GM21825 (cell line): ENCODE results near the gene TNNT3.

Experiments used
- ATAC-seq: cut with Tn5 transposase; IDR thresholded peaks from one replicate; pipeline ENCODE4 v1.9.1; 2021; ENCODE audit warnings: mild to moderate bottlenecking, moderate library complexity; ENCODE audit not compliant: unreplicated experiment

The TNNT3 gene

DNA sequence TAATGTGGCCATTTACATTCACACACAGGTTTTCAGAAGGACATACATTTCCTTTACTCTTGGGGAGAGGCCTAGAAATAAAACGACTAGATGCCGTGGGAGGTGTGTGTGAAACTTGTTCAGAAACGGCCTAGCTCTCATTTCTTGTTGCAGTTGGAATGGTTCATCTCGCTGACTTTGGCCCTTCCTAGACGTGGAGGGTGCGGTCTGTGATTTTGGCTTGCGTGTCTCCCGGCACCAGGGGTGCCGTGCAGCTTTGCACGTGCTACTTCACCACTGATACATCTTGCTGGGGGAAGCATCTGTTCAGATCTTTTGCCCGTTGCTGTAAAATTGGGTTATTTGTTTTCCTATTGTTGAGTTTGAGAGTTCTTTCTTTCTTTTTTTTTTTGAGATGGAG lies 24.7 kb upstream of the TNNT3 start:
- no peak for ATAC-seq

DNA sequence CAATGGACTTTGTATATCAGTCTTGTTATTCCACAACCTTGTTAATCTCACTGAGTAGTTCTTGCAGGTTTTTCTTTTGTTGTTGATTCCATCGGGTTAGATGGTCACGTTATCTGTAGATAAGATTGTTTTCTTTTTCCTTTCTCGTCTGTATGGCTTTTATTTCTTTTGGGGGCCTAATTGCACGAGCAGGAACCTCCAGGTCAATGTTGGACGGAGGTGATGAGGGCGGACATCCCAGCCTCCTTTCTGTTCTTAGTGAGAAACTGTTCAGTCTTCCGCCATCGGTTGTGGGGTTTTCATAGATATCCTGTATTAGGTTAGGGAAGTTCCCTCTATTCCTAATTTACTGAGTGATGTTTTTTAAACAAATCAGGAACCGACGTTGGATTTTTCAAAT lies 23.0 kb upstream of the TNNT3 start:
- no peak for ATAC-seq

DNA sequence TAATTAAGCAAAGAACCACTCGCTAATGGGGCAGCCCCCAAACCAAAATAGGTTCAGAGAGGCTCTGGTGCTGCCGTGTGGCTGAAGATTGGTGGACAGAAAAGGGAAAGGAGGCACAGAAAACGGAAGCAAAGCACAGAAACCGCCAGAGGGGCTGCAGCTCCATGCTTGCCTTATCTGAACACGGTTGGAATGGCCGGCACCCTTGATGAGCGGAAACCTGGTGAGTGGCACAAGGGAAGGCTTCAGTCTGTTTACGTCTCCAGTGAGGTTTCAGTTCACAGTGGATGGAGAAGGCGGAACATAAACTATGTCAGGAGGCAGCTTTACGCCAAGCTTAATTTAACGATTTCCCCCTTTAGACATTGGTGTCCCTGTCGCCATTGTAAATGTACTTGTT lies 22.6 kb upstream of the TNNT3 start:
- ATAC-seq, result no peak

DNA sequence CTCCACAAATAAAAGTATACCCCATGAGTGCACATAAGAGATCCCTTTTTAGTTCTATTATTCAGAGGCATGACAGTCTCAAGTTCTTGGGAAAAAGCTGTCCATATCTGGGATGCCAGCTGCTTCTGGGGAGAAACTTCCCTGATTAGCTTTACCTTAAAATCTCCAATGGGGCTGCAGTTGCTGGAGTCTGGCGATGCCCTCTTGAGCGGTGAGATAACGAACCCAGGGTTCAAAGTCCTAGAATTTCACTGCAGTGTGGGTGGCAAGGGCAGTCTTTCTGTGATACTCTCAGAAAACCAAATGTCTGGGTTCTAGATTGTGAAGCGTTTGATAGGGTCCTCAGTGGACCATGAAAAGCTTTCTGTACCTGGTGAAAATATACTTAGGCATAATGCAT lies 20.4 kb upstream of the TNNT3 start:
- no peak for ATAC-seq

DNA sequence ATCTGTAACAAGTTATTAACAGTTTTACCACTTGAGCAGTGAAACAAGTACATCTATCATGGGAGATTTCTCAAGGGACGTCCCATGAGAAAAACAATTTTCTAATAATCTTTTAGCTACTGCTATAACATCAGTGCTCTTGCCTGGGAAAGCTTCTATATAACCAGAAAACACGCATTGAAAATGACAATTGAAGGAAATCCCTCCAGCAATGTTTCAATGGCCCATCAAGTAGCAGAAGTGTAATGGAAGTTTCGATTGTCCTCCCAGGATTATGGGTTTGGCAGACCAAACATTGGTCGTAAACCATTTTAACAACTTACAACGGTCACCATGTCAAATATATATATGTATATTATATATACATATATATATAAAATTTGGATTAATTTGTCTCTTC lies 19.8 kb upstream of the TNNT3 start:
- ATAC-seq, result no peak

DNA sequence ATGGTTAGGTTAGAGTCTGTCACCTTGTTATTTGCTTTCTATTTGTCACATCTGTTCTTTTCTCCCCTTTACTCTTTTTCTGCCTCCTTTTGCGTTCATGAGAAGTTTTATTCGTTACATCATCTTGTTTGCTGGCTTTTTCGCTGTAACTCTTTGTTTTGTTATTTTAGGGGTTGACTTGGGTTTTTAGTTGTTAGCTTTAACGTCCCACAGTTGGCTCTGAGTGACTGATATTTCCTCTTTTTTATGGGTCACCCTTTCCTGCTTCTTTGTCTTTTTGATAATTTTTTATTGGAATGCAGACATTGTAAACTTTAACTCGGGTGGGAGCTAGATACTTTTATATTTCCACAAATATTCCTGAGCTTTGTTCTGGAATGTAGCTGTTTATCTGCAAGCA lies 13.3 kb upstream of the TNNT3 start:
- no peak for ATAC-seq

DNA sequence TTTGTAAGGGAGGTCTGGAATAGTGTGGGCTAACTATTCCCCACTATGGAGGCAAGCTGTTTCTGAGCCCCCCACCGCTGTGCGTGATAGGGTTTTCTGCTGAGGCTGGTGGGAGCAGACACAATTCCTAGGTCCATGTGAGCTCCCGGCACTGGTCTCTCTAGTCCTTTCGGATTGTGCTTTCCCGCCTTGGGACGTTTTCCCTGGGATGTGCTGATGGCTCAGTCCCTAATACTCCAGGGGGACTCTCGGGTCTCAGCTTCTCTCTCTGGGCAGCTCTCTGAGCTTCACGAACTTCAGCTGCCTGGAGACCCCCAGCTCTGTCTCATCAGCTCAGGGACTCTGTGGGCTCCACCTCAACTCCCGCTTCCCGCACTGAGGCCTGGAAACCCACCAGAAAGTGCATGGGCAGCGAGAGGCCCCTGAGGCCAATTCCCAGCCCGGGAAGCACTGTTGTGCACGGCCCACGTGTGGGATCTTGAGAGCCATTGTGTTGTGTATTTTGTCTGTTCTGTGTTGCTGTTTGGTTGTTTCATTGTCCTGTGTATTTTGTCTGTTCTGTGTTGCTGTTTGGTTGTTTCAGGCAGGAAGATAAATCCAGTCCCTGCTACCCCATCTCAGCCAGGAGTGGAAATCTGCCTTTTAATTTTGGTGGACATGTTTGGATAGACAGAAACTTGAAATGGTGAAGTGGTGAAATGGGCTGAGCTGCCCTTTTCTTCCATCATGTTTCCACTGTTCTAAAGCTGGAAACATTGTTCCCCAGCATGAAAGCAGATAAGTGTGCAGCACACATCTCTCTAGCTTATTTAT lies 12.7 kb upstream of the TNNT3 start:
- no peak for ATAC-seq

DNA sequence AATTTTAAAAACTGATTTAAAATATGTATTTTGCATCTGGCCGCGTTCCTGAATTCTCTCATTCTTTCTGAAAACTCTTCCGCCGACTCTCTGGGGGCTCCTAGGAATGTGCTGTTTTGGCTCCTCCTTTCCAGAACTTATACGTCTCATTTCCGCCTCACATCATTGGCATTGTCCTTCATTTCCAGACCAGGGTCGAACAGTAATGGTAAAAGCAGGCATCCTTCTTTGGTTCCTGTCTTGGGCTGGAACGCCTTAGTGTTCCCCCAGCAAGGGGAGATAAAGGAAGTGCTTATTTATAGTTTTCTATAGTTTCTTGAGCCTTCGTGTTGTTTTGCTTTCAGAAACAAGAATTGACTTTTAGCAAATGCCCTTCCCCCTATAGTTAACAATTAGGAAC lies 10.9 kb upstream of the TNNT3 start:
- no peak for ATAC-seq

DNA sequence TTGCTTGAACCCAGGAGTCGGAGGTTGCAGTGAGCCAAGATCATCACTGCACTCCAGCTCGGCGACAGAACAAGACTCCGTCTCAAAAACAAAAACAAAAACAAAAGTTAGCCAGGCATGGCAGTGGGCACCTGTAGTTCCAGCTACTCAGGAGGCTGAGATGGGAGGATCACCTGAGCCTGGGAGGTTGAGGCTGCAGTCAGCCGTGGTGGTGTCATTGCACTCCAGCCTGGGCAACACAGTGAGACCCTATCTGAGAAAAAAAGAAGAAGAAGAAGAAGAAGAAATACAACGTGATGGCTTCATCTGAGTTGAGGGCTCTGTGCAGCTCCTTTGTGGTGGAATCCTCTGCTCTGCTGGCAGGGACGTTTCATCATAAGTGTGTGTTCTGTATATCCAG lies 10.0 kb upstream of the TNNT3 start:
- ATAC-seq, result no peak

DNA sequence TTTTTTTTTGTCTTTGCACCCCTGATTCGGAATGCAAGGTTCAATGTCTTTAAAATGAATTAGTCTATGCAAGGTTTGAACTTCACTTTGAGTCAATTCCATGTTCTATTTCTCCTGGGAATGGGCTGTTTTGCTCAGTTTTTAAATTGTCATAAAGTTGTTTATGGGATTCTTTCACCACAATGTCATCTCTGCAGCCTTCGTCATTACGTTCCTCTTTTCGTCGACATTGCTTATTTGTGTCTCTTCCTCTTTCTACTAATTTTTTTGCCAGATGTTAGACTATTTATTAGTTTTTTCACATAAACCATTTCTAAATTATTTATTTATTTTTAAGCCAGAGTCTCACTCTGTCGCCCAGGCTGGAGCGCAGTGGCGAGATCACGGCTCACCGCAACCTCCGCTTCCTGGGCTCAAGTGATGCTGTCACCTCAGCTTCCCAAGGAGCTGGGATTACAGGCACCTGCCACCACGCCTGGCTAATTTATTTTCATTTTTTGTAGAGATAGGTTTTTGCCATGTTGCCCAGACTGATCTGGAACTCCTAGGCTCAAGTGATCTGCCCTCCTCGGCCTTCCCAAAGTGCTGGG lies 7.1 kb upstream of the TNNT3 start:
- ATAC-seq, result no peak

DNA sequence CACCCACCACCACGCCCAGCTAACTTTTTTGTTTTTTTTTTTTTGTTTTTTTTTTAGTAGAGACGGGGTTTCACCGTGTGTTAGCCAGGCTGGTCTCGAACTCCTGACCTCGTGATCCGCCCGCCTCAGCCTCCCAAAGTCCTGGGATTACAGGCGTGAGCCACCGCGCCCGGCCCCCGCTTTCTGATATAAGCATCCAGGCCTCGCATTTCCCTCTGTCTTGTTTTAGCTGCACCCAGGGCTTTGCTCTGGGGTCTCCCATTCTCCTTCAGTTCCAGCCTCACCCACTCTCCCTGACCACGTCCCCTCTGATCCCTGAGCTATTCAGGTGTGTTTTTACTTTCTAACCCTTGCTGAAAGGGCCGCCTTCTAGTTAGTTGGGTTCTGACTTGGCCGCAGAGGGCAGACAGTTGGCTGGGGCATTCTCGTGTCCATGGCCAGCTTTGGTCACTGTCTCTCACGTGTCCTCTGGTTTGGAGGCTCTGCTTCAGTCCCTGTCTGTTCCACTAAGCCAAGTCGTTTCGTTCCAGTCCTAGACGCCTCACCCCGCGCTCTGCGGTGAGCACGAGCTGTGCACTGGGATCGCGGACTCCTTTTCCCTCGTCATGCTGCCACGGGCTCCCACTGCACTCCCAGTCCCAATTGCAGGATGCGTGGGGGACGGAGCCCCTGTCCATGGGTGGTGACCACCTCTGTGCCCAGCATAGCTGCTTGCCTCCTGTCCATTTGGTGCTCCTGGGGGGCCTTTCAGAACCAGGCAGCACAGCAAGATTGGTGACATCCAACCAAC lies 6.0 kb upstream of the TNNT3 start:
- no peak for ATAC-seq

DNA sequence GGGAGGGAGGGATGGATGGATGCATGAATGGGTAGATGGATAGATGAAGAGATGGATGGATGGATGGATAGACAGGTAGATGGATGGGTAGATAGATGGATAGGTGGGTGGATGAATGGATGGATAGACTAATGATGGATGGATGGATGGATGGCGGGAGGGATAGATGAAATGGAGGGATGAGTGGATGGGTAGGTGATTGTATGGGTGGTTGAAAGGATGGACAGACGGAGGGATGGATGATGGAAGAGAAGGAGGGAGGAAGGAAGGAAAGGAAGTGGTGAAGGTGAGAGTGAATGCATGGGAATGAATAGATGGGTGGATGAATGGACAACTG lies 3.7 kb upstream of the TNNT3 start:
- ATAC-seq, result no peak

DNA sequence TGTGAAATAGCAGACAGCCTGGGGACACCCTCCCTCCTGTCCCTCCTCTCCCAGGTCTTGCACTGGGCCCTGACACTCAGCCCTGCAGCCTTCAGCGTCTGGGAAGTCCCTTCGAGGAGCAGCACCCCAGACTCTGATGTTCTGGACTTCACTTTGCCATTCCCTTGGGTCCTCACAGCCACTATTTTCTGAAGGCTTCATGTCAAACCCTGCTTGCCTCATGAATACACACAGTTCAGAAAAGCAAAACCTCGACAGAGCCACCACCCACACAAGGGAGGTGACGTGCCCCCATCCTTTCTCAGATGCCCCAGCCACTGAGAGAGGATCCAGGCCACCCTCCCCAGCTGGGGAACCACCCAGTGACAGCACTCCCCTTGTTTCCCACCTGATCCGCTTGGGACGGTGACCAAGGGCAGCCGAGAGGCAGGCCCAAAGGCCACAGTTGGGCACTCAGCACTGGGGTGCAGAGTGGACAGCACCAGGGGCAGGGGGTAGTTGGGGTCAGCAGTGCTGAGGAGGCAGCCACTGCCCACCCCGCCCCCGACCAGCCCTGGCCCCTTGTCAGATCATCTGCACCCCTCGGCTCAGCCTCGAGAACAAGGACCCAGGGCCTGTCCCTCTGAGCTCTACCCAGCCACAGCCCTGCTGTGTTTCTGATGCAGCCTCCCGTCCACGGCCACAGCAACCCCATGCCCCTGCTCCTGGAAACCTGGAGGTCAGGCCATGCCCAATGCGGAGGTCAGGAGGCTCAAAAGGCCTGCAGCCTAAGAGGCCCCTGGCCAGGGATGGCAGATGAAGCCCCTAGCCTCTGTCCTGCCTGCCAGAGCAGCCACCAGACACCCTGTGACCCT lies 3.1 kb upstream of the TNNT3 start:
- no peak for ATAC-seq

DNA sequence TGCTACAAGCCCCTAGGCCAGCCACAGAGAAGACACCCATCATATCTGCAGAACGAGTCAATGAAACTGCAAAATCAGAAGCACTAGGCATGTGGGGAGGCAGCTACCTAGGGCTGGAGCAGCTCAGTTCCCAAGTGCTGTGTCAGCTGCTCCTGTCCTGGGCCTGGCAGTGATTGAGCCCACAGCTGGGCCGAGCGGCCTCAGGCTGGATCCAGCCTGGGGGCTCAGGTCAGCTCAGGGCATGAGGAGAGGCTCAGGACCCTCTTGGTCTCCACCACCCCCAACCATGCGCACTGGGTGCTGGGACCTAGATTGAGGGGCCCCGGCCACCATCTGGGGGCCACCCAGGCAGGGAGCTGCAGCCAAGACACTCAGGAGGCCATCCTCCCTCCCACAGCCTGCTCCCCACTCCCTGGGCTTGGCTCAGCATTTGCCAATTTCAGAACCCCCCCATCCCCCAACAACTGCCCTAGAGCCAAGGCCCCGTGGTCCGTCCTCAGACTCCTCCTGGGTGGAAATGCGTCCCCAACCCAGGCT lies 2.4 kb upstream of the TNNT3 start:
- ATAC-seq, result no peak

DNA sequence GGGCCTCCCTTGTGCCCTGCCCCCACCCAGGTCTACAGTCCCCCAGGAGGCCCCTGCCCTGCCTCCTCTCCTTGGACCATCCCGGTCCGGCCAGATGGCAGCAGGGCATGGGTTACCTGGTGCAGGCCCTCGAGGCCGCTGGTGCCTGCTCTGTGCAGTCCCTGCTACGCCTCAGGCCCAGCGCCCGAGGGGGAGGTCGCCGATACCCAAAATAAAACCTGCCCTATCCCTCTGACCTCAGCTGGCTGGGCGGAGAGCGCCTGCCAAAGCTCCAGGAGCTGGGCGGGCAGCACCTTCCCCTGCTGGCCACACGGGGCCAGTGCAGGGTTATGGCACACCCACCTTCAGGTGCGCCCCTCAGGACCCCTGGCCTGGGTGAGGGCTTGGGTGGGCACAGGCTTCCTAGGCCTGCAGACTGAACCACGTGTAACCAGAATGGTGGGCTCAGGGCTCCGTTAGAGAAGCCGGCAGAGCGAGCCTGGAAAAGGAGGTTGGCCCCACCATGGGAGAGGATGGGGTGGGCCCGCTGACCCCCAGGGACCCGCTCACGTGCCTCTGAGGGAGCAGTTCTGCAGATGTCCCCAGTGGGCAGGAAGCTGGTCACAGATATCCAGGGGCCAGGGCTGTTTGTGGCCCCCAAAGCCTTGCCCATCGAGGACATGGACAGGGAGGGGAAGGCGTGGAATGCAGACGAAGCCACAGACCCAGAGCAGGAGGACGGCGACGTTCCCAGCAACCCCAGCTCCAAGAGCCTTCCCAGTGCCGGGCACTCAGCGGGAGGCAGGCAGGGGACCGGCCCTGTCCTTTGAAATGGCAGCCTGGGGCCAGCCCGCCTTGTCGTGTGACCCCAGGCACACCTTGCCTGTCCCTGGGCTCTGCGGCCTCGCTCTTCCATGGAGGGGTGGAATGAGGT lies 1.7 kb upstream of the TNNT3 start:
- ATAC-seq, result no peak

DNA sequence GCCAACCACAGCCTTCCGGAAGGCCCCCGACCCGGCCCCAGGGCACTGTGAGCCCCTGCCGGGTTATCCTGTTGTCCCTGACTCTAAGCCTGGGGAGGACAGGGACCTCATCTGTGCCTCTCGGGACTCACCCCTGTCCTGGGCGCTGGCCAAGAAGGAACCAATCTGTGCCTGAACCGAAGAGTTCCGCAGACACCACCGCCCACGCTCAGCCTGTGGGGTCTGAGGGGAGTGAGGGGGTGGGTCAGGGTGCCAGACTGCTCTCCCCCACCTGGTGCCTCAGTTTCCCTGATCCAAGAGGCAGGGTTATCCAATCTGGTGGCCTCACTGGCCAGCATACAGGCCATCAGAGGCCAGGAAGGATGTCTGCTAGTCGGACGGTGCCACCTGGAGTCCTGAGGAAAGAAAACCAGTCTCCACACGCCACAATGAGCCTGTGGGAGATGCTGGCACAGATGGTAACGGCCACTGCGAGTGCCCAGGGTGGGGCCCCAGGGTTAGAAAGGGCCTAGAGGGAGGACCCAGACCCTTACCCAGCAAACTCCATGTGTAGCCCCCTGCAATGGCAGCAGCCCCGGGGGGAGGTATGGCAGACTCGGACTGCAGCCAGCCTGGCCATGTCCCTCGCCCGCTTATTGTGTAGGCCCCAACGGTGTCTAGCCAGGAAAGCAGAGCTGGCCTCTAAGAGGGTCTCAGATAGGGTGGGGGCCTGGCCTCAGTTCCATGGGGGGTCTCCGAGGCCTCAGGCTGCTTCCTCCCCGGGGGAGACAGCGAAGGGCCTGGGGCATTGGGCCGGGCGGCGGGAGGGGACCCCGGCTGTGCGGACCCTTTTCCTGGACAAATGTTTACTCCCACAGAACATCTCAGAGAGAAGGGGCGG lies 827 bp upstream of the TNNT3 start:
- no peak for ATAC-seq

DNA sequence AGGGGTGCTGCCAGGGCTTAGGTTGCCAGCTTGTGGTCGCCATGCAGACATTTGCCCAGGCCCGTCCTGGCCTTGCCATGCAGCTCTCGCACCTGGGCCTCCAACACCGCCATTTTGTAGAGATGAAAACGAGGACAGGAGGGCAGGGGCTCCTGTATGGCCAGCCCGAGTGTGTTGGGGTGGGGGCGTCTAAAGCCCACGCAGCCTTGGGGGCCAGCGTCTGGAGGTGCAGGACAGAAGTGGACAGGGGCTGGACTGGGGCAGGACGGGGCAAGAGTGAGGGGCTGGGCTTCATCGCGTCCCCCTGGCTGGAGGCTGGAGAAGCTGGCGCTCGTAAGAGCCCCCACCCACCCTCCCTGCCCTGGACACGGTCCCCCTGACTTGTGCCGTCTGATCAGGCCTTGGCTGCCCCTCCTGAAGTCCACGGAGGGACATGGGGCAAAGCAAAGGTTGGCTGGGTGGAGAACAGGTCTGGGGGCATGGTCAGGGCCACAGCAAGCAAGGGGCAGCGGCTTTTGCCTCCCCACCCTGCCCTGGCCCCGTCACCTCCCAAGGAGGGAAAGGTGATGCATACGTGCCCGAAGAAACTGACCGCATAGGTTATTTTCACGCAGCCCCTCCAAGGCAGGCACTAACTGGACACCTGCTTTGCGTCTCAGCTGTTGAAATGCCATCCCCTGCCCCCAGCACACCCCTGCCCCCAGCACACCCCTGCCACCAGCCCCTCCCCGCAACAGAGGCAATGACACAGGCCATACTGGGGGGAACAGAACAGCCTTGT lies 815 bp downstream of the TNNT3 start:
- no peak for ATAC-seq

DNA sequence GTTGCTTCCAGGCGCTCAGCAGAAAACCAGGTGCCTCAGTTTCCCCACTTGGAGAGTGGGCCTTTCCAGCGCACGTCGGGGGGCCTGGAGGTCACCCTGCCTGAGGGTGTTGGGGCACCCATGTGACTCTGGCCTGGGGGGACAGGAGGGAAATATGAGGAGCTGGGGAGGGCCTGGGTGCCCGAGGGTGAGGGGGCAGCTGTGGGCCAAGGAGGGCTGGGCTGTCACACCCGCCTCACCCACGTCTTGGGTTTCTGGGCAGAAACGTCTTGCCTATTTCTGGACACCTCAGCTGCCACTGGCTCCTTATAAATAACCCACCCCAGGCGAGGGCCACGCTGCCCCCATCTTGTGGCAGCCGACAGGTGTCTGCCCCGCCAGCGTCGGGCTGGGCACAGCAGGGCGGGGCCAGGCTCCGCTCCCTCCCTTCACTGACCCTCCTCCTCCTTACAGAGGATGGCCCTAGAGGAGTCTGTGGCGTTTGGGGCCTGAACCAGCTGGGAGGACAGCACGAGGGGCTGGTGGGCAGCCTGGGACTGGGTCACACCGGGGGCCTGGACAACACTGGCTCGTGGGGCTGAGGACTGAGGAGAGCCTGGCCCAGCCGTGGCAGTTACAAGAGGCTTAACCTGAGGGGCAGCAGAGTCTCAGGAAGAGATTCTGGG lies 1.5 kb downstream of the TNNT3 start:
- ATAC-seq, result no peak
